ENCODE data around the gene ABCC12.

Gene ABCC12

DNA sequence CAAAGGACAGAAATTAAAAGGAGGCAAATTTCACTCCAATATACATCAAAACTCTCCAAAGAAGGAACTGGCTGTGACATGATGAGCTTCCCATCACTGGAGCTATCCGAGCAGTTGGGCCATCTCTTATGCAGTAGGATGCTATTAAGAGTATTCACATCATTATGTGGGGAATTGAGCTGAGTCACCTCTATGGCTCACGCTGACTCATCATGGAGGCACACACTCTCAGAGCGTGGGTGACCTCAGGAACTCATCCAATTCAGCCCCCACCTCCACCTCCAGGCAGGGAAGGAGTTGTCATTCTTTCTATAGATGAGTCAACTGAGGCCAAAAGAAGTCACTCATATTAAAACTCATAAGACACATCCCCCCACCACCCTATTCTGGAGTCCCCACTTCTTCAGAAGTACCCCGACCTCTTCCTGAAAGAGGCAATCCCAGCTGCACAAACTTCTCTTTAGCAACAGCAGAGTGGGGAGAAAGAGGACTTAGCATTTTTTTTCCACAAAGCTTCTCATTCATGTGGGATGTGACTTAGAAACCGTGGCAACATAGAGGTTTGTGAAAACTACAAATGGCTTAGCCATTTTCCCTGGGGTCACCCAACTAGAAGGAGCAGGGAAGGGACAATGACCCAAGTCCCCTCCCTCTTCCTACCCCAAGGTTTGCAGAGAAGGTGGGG lies 32.5 kb downstream of the ABCC12 start:
- H2BK12ac ChIP-seq (ENCODE audit: low read length in 2 of 2): peak overlapping the region in 1 of 2 experiments; percentile 92
- WGBS: 0% methylated on average over 2 of the region's 5 CpGs
- H2AFZ ChIP-seq (ENCODE audit: low read depth, low read length): no peak overlapping the region
- no peaks in the 10 kb centered on the region for H3K27me3 ChIP-seq (ENCODE audit: control insufficient read depth in 1 of 2, insufficient read depth in 1 of 2, low read length in 2 of 2)
- no peaks in the 10 kb centered on the region for H3K9me3 ChIP-seq (ENCODE audit: control insufficient read depth, low read length)
- peak overlapping the region; percentile 29 for H4K8ac ChIP-seq (ENCODE audit: low read length)
- H3K4me2 ChIP-seq (ENCODE audit: low read length, poor library complexity, severe bottlenecking): no peak overlapping the region
- no peak overlapping the region for H3K4me3 ChIP-seq (ENCODE audit: insufficient read depth in 1 of 2, low read depth in 1 of 2, low read length in 2 of 2)
- peak overlapping the region in 1 of 2 experiments; percentile 40 for H3K18ac ChIP-seq (ENCODE audit: low read depth in 1 of 2, low read length in 2 of 2)
- H2BK120ac ChIP-seq (ENCODE audit: low read depth, low read length): no peak overlapping the region
- no peak overlapping the region for H2BK15ac ChIP-seq (ENCODE audit: low read depth, poor library complexity, severe bottlenecking)
- no peaks in the 10 kb centered on the region for H3K36me3 ChIP-seq (ENCODE audit: control insufficient read depth in 1 of 2, insufficient read depth in 2 of 2, low read depth in 1 of 2, low read length in 2 of 2)
- H3K23ac ChIP-seq (ENCODE audit: low read length in 2 of 2): no peak overlapping the region
- H3K14ac ChIP-seq (ENCODE audit: low read length in 2 of 2): no peak overlapping the region
- peak; percentile 96 for DNase-seq
- H3K79me1 ChIP-seq (replicated peaks; ENCODE audit: low read length, poor library complexity, severe bottlenecking): no peaks in the 10 kb centered on the region
- H3K9ac ChIP-seq (ENCODE audit: low read length): peak overlapping the region; percentile 75
- H3K27ac ChIP-seq (ENCODE audit: low read length, poor library complexity, severe bottlenecking): peak overlapping the region; percentile 67
- no peak overlapping the region for H2BK5ac ChIP-seq (ENCODE audit: low read depth, low read length, poor library complexity, severe bottlenecking)
- no peak overlapping the region for H4K91ac ChIP-seq (ENCODE audit: low read length)
- peaks cover 19% of the 10 kb centered on the region for H3K4me1 ChIP-seq (ENCODE audit: control insufficient read depth, insufficient read depth, low read depth, low read length)
- peak overlapping the region; percentile 62 for H2AK5ac ChIP-seq (ENCODE audit: low read length, severe bottlenecking)
- H3K4ac ChIP-seq (ENCODE audit: low read depth in 1 of 2, low read length in 2 of 2): peak overlapping the region in 1 of 2 experiments; percentile 74

DNA sequence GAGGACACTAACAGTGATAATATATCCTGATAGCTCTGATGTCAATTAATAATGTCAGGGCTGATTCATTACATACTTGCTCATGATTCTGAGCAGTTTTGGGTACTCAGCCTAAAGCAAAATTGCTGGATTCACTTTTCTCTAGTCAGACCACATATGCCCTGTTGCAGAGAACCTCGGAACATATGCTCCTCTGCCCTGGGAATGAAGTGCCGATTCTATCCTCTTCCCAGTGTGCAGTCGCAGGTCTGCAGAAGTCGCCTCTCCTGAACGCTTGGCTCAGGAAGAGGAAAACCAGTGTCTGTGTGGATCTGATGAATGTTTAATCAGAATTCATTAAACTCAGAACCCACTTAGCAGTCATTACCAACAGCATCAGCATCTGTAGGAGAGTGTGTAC lies 34.5 kb downstream of the ABCC12 start:
- Histone ChIP-seq H2BK120ac (ENCODE audit: low read depth, low read length) (no peak overlapping the region), H3K27me3 (ENCODE audit: control insufficient read depth in 1 of 2, insufficient read depth in 1 of 2, low read length in 2 of 2) (peaks cover 0 to 8% of the 10 kb centered on the region in 2 experiments), H3K18ac (ENCODE audit: low read depth in 1 of 2, low read length in 2 of 2) (no peak overlapping the region), H3K9ac (ENCODE audit: low read length) (no peak overlapping the region), H3K4me2 (ENCODE audit: low read length, poor library complexity, severe bottlenecking) (no peak overlapping the region), H3K4me3 (ENCODE audit: insufficient read depth in 1 of 2, low read depth in 1 of 2, low read length in 2 of 2) (no peak overlapping the region), H3K27ac (ENCODE audit: low read length, poor library complexity, severe bottlenecking) (no peak overlapping the region), H4K91ac (ENCODE audit: low read length) (no peak overlapping the region), H3K9me3 (ENCODE audit: control insufficient read depth, low read length) (no peaks in the 10 kb centered on the region), H3K23ac (ENCODE audit: low read length in 2 of 2) (no peak overlapping the region), H4K8ac (ENCODE audit: low read length) (no peak overlapping the region), H2BK15ac (ENCODE audit: low read depth, poor library complexity, severe bottlenecking) (no peak overlapping the region), H2AK5ac (ENCODE audit: low read length, severe bottlenecking) (no peak overlapping the region), H3K14ac (ENCODE audit: low read length in 2 of 2) (no peak overlapping the region), H3K36me3 (ENCODE audit: control insufficient read depth in 1 of 2, insufficient read depth in 2 of 2, low read depth in 1 of 2, low read length in 2 of 2) (no peaks in the 10 kb centered on the region), H3K4ac (ENCODE audit: low read depth in 1 of 2, low read length in 2 of 2) (no peak overlapping the region), H2BK5ac (ENCODE audit: low read depth, low read length, poor library complexity, severe bottlenecking) (no peak overlapping the region), H2BK12ac (ENCODE audit: low read length in 2 of 2) (no peak overlapping the region), H2AFZ (ENCODE audit: low read depth, low read length) (no peak overlapping the region), H3K79me1 (replicated peaks; ENCODE audit: low read length, poor library complexity, severe bottlenecking) (no peaks in the 10 kb centered on the region), H3K4me1 (ENCODE audit: control insufficient read depth, insufficient read depth, low read depth, low read length) (peaks cover 14% of the 10 kb centered on the region)
- WGBS: 92% methylated on average over 3 of the region's 5 CpGs
- DNase-seq: no peak

DNA sequence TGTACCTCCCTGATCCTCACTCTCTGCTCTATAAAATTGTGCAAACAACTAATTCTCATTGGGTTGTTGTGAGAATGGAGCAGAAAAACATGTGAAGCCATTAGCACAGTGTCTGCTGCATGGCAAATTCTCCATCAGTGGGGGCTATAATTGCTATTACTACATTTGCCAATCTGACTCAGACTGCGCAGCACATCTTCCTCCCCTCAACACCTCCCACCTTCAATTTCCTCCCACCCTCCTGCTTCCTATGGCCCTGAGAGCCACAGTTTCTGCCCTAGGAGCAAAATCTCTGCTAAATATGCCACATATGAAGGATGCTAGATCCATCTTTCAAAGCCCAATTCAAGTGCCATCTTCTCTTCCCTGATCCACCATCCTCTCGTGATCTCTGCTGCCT lies 37.0 kb downstream of the ABCC12 start:
- Histone ChIP-seq H2BK5ac (ENCODE audit: low read depth, low read length, poor library complexity, severe bottlenecking) (no peak overlapping the region), H3K27me3 (ENCODE audit: control insufficient read depth in 1 of 2, insufficient read depth in 1 of 2, low read length in 2 of 2) (peaks cover 0 to 16% of the 10 kb centered on the region in 2 experiments), H3K4ac (ENCODE audit: low read depth in 1 of 2, low read length in 2 of 2) (no peak overlapping the region), H3K14ac (ENCODE audit: low read length in 2 of 2) (no peak overlapping the region), H3K4me3 (ENCODE audit: insufficient read depth in 1 of 2, low read depth in 1 of 2, low read length in 2 of 2) (no peak overlapping the region), H4K91ac (ENCODE audit: low read length) (no peak overlapping the region), H3K23ac (ENCODE audit: low read length in 2 of 2) (no peak overlapping the region), H4K8ac (ENCODE audit: low read length) (no peak overlapping the region), H2AK5ac (ENCODE audit: low read length, severe bottlenecking) (no peak overlapping the region), H2BK15ac (ENCODE audit: low read depth, poor library complexity, severe bottlenecking) (no peak overlapping the region), H3K4me2 (ENCODE audit: low read length, poor library complexity, severe bottlenecking) (no peak overlapping the region), H3K36me3 (ENCODE audit: control insufficient read depth in 1 of 2, insufficient read depth in 2 of 2, low read depth in 1 of 2, low read length in 2 of 2) (no peaks in the 10 kb centered on the region), H2BK120ac (ENCODE audit: low read depth, low read length) (no peak overlapping the region), H2AFZ (ENCODE audit: low read depth, low read length) (no peak overlapping the region), H2BK12ac (ENCODE audit: low read length in 2 of 2) (no peak overlapping the region), H3K9ac (ENCODE audit: low read length) (no peak overlapping the region), H3K4me1 (ENCODE audit: control insufficient read depth, insufficient read depth, low read depth, low read length) (peaks cover 9% of the 10 kb centered on the region), H3K9me3 (ENCODE audit: control insufficient read depth, low read length) (no peaks in the 10 kb centered on the region), H3K27ac (ENCODE audit: low read length, poor library complexity, severe bottlenecking) (no peak overlapping the region), H3K79me1 (replicated peaks; ENCODE audit: low read length, poor library complexity, severe bottlenecking) (no peaks in the 10 kb centered on the region), H3K18ac (ENCODE audit: low read depth in 1 of 2, low read length in 2 of 2) (no peak overlapping the region)
- whole genome bisulfite sequencing: 94% methylated on average over 2 of the region's 2 CpGs
- no peak for DNase-seq

DNA sequence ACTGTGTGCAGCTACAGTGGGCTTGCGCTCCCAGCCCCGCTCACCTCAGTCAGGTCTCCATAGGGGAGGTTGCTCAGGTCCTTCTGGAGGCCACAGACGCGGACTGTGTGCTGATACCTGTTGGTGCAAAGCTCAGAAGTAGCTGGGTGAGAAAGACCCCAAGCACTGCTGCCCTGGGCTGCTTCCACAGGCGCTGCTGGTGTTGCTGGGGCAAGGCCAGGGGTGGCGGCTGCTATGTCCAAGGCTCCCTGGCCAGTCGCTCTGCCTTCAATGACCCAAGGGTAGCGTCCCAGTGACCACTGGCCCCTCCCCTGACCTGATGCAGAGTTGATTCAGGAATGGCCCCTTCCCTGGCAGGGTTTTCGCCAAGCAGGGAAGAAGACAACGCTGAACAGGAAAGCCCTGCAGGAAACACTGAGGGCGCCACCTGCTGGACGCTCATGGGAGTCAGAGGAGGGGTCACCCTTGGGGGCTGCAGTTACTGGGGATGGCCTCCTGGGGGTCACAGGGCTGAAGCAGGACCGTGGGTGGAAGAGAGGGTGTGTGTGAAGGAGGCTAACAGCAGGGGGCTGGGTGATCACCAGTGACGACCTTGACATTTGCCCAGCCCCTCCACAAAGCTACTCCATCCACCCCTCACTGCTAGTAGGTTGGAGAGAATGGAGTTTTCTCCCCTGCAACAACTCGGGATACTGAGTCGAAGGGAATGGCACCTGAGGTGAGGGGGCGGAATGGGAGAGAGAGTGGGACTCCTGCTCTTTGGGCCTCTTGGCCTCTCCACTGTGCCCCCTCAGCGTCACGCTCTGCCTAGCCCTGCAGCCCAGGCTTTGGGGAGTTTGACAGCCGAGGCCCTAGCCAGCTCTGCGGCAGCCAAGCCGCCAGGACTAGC lies 38.3 kb downstream of the ABCC12 start:
- H2BK15ac ChIP-seq (ENCODE audit: low read depth, poor library complexity, severe bottlenecking): no peak overlapping the region
- WGBS: 70% methylated on average over 20 of the region's 22 CpGs
- no peak overlapping the region for H2AFZ ChIP-seq (ENCODE audit: low read depth, low read length)
- H4K91ac ChIP-seq (ENCODE audit: low read length): peak overlapping the region; percentile 44
- H3K14ac ChIP-seq (ENCODE audit: low read length in 2 of 2): peak overlapping the region in 1 of 2 experiments; percentile 58
- no peak overlapping the region for H3K27ac ChIP-seq (ENCODE audit: low read length, poor library complexity, severe bottlenecking)
- no peaks in the 10 kb centered on the region for H3K36me3 ChIP-seq (ENCODE audit: control insufficient read depth in 1 of 2, insufficient read depth in 2 of 2, low read depth in 1 of 2, low read length in 2 of 2)
- H3K4me2 ChIP-seq (ENCODE audit: low read length, poor library complexity, severe bottlenecking): no peak overlapping the region
- H3K9me3 ChIP-seq (ENCODE audit: control insufficient read depth, low read length): no peaks in the 10 kb centered on the region
- H2AK5ac ChIP-seq (ENCODE audit: low read length, severe bottlenecking): no peak overlapping the region
- peak overlapping the region; percentile 56 for H4K8ac ChIP-seq (ENCODE audit: low read length)
- H3K18ac ChIP-seq (ENCODE audit: low read depth in 1 of 2, low read length in 2 of 2): peak overlapping the region in 1 of 2 experiments; percentile 9
- DNase-seq: peak; percentile 58
- no peaks in the 10 kb centered on the region for H3K79me1 ChIP-seq (replicated peaks; ENCODE audit: low read length, poor library complexity, severe bottlenecking)
- peaks cover 0 to 26% of the 10 kb centered on the region in 2 experiments for H3K27me3 ChIP-seq (ENCODE audit: control insufficient read depth in 1 of 2, insufficient read depth in 1 of 2, low read length in 2 of 2)
- no peak overlapping the region for H3K4me3 ChIP-seq (ENCODE audit: insufficient read depth in 1 of 2, low read depth in 1 of 2, low read length in 2 of 2)
- H2BK5ac ChIP-seq (ENCODE audit: low read depth, low read length, poor library complexity, severe bottlenecking): no peak overlapping the region
- no peak overlapping the region for H3K9ac ChIP-seq (ENCODE audit: low read length)
- peak overlapping the region; percentile 35 for H2BK120ac ChIP-seq (ENCODE audit: low read depth, low read length)
- H3K4ac ChIP-seq (ENCODE audit: low read depth in 1 of 2, low read length in 2 of 2): peak overlapping the region in 1 of 2 experiments; percentile 37
- peak overlapping the region; percentile 64 to 75 for H2BK12ac ChIP-seq (ENCODE audit: low read length in 2 of 2)
- no peak overlapping the region for H3K23ac ChIP-seq (ENCODE audit: low read length in 2 of 2)
- H3K4me1 ChIP-seq (ENCODE audit: control insufficient read depth, insufficient read depth, low read depth, low read length): peaks cover 4% of the 10 kb centered on the region

All from mesenchymal stem cell (in vitro differentiated cells and primary cell).